RKO (cell line): Measurements from ENCODE around the gene NPAS2.
A peak's percentile ranks its signal among the peaks of the same experiment; 100 is the strongest.

Experiments used
- DNase-seq: peaks from one replicate; pipeline ENCODE4 v3.0.0-alpha.2; 2016; ENCODE audit warnings: low spot score

NPAS2 gene

DNA sequence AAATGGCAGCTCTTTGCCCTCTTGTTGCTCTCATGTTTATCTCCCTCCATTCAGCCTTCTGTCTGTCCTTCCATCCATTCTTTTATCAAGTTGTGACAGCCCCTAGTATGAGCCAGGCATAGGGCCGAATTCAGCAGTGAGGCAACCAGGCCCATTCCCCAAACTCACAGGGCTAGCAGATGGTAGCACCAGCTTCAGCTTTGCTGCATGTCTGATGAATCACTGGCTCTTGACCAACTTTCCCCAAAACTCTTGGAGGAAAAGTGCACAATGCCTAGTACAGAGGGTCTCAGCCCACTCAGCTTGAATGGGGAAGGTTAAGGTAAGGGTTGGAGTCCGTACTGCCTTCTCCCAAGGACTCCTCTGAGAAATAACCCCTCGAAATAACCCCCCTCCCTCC is 35.7 kb downstream of the NPAS2 start:
- no peak for DNase-seq

DNA sequence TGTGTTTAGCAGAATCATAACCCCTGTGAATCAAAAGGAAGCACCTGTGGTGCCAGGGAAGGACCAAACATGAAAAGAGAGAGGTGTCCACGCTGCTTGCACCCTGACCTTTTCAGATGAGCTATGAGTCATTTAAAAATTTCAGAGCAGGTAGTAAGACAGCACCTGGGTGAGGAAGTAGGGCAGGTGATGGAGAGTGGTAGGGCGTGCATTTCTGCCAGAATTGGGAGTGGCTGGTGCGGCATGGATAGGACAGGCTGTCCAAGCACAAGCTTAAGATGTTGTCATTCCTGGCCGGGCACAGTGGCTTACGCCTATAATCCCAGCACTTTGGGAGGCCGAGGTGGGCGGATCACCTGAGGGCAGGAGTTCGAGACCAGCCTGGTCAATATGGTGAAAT is 36.8 kb downstream of the NPAS2 start:
- no peak for DNase-seq

GRCh38 chr2:100857341-100857740 is 37.4 kb downstream of the NPAS2 start:
- DNase-seq: no peak

DNA sequence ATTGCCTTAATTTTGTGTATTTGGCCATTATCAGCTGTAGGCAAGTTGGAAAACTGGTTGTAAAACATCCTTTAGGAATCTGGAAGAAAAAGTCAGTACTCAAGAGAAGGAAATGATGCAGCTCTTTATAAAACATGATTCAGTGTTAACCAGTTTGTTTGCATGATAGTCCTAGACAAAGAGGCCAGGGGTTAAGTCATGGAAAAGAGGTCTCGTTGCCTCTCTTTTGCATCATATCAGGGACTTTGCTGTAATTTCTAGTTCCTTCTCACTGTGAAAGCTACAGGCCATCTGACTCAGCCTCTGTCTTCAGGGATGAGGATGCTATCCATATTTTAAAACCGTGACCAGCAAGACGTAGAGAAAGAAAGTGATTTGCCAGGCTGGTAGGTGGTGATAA is 38.0 kb downstream of the NPAS2 start:
- no peak for DNase-seq

DNA sequence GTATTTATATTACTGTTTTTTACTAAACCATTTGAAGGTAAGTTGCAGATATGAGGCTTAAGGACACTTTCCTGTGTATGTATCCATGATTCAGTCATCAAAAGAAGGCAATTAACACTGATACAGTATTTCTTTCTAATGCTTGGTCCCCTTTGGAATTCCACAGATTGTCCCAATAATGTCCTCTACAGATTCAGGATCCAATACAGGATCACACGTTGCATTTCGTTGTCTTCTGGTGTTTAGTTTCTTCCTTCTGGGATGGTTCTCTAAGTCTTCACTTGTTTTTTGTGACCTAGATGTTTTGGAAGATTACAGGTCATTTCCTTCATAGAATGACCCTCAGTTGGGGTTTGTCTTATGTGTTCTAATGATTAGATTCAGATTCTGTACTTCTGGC is 40.0 kb downstream of the NPAS2 start:
- DNase-seq: no peak

DNA sequence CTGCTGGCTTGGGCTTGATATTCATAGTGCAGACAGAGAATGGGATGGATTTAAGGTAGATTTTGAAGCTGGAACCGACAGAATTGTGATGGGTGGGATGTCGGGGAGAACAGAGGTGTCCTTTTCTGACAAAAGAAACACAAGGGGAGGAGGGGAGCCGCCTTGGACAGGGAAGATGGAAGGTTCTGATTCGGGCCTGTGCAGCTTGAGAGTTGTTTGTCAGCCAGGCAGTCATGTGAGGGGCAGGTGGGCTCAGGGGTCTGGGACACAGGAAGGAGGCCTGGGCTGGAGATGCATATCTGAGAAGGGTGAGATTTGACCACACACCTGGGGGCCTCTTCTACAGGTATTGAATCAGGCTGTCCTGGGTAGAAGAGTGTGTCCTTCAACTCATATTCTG is 41.4 kb downstream of the NPAS2 start:
- DNase-seq: no peak

- no peak for DNase-seq
Observed at GRCh38 chr2:100862081-100862480, 42.1 kb downstream of the NPAS2 start.

DNA sequence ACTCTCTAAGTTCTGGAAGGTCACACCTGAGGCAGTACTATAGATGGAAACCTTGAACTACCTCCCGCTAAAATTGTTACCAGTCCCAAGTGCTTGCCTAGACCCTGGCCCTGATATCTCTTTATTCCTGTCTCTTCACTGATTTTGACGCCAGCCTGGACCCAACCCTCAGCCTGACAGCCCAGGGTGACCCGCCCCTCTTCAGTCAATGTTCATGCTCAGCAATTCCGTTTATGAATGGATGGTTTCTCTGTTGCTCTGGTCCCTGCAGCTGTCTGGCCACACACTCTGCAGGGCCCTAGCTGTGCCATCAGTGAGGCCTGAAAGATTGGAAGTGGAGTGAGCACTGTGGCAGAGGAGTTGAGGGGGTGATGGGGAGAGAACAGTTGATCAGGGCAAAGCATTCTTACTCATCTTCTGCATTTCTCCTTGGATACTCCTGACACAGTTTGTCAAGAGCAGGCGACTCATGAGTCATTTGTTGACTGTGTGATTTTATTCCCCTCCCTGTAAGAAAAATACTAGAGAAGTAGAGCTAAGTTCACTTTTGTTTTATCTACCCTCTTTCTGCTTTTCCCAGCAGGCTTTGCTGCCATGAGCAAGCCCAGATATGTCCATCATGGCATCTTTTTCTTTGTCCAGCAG is 46.0 kb downstream of the NPAS2 start:
- peak; percentile 29 for DNase-seq

DNA sequence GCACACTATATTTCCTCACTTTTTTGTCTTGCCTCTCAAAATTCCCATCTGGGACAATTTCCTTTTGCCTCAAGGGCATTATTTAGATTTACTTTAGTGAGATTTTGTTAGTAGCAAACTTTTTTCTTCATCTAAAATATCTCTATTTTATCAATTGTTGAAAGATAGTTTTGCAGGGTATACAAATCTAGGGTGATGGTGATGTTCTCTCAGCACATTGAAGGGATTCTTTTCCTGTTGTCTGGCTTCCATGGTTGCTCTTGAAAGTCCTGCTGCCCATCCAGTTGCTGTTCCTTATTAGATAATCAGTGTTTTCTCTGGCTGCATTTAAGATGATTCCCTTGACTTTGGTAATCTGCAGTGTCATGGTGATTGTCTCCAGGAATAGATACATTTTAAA is 48.1 kb downstream of the NPAS2 start:
- DNase-seq: no peak

GRCh38 chr2:100869120-100869519 is 49.2 kb downstream of the NPAS2 start:
- DNase-seq: no peak

- DNase-seq: peak; percentile 9
Observed at GRCh38 chr2:100870652-100871531, 51.0 kb downstream of the NPAS2 start.

GRCh38 chr2:100875516-100876230 is 55.7 kb downstream of the NPAS2 start:
- no peak for DNase-seq

GRCh38 chr2:100876231-100876860 is 56.4 kb downstream of the NPAS2 start:
- no peak for DNase-seq

- peak; percentile 14 for DNase-seq
Observed at GRCh38 chr2:100877555-100877954, 57.6 kb downstream of the NPAS2 start.

- no peak for DNase-seq
Observed at GRCh38 chr2:100878000-100878791, 58.3 kb downstream of the NPAS2 start.

DNA sequence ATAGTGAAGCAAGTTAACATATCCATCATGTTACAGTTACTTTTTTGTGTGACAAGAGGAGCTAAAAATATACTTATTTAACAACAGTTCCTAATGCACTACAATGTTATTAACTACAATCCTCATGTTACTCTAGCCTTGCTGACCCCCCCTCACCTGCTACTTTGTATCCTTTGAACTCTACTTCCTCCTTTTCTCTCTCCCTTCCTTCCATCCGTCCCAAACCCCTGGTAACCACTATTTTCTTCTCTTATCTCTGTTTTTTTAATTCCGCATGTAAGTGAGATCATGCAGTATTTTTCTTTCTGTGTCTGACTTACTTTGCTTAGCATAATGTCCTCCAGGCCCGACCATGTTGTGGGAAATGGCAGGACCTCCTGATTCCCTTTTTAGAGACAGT is 59.4 kb downstream of the NPAS2 start:
- no peak for DNase-seq

- DNase-seq: no peak
Observed at GRCh38 chr2:100880036-100880435, 60.1 kb downstream of the NPAS2 start.

DNA sequence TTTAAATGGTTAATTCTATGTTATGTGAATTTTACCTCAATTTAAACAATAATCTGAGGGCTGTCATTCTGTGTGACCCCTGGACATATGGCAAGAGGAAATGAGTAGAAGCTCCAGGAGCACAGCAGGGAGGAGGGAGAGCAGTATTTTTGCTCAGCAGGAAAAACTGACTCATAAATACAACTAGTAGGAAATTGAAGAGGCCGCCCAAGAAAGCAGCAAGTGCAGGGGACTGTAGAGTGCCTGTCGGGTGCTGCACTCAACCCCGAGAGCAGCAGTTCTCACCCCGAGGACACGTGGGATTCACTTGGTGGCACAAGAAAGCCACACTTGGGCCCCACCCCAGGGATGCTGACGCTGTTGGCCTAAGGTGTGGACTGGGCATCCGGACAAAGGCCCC is 60.8 kb downstream of the NPAS2 start:
- peak; percentile 21 for DNase-seq

DNA sequence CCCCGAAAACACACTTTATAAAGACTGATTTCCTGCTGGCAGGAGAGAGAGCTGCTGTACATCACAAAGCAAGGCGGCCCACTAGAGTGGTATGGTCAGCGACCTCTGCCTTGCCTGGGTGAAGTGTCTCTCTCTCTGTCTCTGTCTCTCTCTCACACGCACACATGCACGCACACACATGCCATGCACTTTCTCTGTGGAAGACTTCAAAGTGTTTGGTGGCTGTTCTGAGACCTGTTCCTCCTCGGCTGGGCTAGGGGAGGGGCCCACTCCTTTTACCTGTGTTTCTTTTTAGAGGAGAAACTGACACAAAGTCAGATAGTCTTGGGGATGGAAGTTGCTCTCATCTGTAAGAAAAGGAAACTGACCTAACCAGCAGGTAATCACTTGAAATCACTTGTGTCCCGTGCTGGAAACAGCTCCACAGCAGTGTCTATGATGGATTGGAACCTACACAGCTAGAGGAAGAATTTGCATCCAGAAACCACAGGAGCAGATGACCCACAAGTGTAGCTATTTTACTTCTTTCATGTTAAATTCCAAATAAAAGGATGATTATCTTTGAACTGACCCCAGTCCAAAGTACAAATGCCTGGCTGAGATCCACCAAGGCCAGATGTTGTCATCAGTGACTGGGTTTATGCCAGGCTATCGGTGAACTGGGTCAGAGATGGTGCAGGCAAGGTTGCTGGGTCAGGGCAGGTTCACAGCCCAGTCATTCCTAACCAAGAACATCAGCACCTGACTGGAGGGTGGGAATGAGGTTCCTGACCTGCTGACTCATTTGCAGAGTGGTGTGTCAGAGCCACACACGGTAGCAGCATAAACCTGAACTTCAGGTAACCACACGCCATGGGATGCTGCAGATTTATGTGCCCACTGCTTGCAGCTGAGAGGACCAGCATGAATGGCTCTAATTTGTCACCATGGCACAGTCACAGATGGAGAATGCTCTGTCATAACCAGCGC is 63.0 kb downstream of the NPAS2 start:
- no peak for DNase-seq

DNA sequence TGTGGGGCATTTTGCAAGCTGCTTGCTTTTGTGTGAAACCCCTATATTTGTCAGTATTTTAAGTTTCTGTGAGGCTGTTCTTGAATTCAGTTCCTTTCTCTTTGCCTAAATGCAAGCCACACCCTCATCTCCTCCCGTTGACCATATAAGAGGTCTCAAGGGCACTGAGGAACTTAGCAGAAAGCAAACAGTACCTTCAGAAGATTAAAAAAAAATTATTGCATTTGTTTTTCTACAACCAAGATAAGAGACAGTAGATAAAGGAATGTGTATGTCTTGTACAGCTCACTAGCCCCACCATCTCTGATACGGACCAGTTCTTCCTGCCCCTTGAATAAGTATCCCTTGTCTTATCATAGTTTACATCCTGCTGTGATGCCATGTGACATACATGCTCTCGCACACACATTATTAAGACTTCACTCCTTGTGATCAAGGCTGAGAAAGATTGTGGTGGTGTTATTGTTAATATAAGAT is 64.2 kb downstream of the NPAS2 start:
- no peak for DNase-seq
